ENCODE data around the gene MCEMP1. TPM values are rescaled to one million over a fixed set of nuclear protein-coding genes. Genes with fewer than 3 reads are reported as not detected.
A peak's percentile ranks its signal among the peaks of the same experiment; 100 is the strongest.

The MCEMP1 gene
- polyA plus RNA-seq: 1 to 10 TPM in 1 of 4 donors, under 1 TPM in 3; 0.03 to 1.4 (median 0.48) TPM
- long read RNA-seq, donor 1: 0 reads
- long read RNA-seq, donor 2: 0 reads
- long read RNA-seq, donor 3: 0 reads
- long read RNA-seq, donor 4: 0 reads
- long read RNA-seq, donor 5: 0 reads
- long read RNA-seq, donor 6: 0 reads
- long read RNA-seq, donor 7: 0 reads
- long read RNA-seq, donor 8: 0 reads
- long read RNA-seq, donor 9: 0 reads
- long read RNA-seq, donor 10: 0 reads

GRCh38 chr19:7676854-7677253, at the start of gene MCEMP1:
MCEMP1 (plus strand) TSS chr19:7677090; CDS start chr19:7677121, 31 bp downstream.
- peaks cover 0 to 4% (median 0%) of the 10 kb centered on the region in 3 donors for H3K4me1 ChIP-seq (ENCODE audit: control insufficient read depth in 3 of 3, insufficient read depth in 2 of 3, low read depth in 1 of 3, low read length in 2 of 3)
- FAIRE-seq (no peak), DNase-seq (no peak)
- no peak within 1 kb of the TSS for H3K27ac ChIP-seq (ENCODE audit: low read depth in 1 of 3, low read length in 2 of 3)
- H3K9me3 ChIP-seq (ENCODE audit: control insufficient read depth in 2 of 2, insufficient read depth in 1 of 2, low read depth in 1 of 2, low read length in 1 of 2): peaks cover 0 to 7% of the 10 kb centered on the region in 2 donors
- H3K36me3 ChIP-seq (ENCODE audit: control insufficient read depth in 3 of 3, insufficient read depth in 2 of 3, low read depth in 1 of 3, low read length in 3 of 3): no peaks in the 10 kb centered on the region
- H3K4me3 ChIP-seq (ENCODE audit: low read depth in 1 of 3, low read length in 3 of 3): no peak within 1 kb of the TSS
- WGBS, 3 donors: 35 to 59% (median 43%) methylated on average over 10 of the region's 10 CpGs
- peaks cover 2 to 25% (median 4%) of the 10 kb centered on the region in 3 donors for H3K27me3 ChIP-seq (ENCODE audit: control insufficient read depth in 3 of 3, insufficient read depth in 3 of 3, low read length in 3 of 3)

- WGBS, 3 donors: 92 to 94% (median 92%) methylated on average over 23 to 24 of the region's 24 CpGs
- Histone ChIP-seq H3K36me3 (ENCODE audit: control insufficient read depth in 3 of 3, insufficient read depth in 2 of 3, low read depth in 1 of 3, low read length in 3 of 3) (peaks cover under 1 to 71% (median 12%) of the 10 kb centered on the region in 3 donors), H3K4me3 (ENCODE audit: low read depth in 1 of 3, low read length in 3 of 3) (no peak overlapping the region), H3K4me1 (ENCODE audit: control insufficient read depth in 3 of 3, insufficient read depth in 2 of 3, low read depth in 1 of 3, low read length in 2 of 3) (peaks cover 3 to 10% (median 6%) of the 10 kb centered on the region in 3 donors), H3K27ac (ENCODE audit: low read depth in 1 of 3, low read length in 2 of 3) (no peak overlapping the region), H3K27me3 (ENCODE audit: control insufficient read depth in 3 of 3, insufficient read depth in 3 of 3, low read length in 3 of 3) (no peaks in the 10 kb centered on the region), H3K9me3 (ENCODE audit: control insufficient read depth in 2 of 2, insufficient read depth in 1 of 2, low read depth in 1 of 2, low read length in 1 of 2) (no peaks in the 10 kb centered on the region)
- no peak for DNase-seq
- no peak for FAIRE-seq
These were observed 49.7 kb upstream of the MCEMP1 start for GRCh38 chr19:7627166-7627565.

DNA sequence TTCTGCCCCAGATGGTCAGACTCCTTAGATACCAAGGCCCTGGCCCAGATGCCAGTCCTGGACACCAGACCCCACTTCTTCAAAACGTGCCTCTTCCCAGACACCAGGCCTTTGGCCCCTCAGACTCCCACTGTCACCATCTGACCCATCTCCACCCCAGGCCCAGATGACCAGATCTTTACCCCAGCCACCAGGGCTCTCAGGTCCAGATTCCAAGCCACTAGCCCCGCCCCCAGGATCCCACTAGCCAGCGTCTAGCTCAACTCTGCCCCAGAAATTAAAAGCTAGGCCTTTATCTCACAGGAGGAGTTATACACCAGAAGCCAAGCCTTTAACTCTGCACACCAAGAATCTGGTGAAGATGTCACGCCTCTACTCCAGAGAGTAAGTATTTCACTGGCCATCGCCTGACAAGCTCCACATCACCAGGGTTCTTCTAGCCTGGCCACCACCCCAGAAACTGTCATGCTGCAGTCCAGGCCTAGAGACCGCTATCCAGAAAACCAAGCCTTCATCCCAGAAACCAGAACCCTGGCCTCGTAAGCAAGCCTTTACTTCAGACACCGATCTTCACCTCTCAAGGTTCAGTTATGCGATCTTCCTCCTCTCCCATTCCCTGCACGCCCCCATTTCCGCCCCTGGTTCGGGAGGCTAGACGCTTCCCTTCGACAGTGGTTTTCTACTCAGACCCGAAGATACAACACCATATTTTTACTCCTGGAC, 48.1 kb upstream of the MCEMP1 start:
- Histone ChIP-seq H3K9me3 (ENCODE audit: control insufficient read depth in 2 of 2, insufficient read depth in 1 of 2, low read depth in 1 of 2, low read length in 1 of 2) (no peaks in the 10 kb centered on the region), H3K4me1 (ENCODE audit: control insufficient read depth in 3 of 3, insufficient read depth in 2 of 3, low read depth in 1 of 3, low read length in 2 of 3) (peaks cover 3 to 10% (median 6%) of the 10 kb centered on the region in 3 donors), H3K27ac (ENCODE audit: low read depth in 1 of 3, low read length in 2 of 3) (peak overlapping the region; percentile 34 to 83 (median 35)), H3K27me3 (ENCODE audit: control insufficient read depth in 3 of 3, insufficient read depth in 3 of 3, low read length in 3 of 3) (no peaks in the 10 kb centered on the region), H3K36me3 (ENCODE audit: control insufficient read depth in 3 of 3, insufficient read depth in 2 of 3, low read depth in 1 of 3, low read length in 3 of 3) (peaks cover 0 to 66% (median 4%) of the 10 kb centered on the region in 3 donors), H3K4me3 (ENCODE audit: low read depth in 1 of 3, low read length in 3 of 3) (peak overlapping the region; percentile 81 to 97 (median 83))
- DNase-seq: no peak
- FAIRE-seq: no peak
- 3 to 5% (median 5%) methylated on average over 15 of the region's 15 CpGs for WGBS, 3 donors

- peak; percentile 96 for FAIRE-seq
- Histone ChIP-seq H3K27me3 (ENCODE audit: control insufficient read depth in 3 of 3, insufficient read depth in 3 of 3, low read length in 3 of 3) (no peaks in the 10 kb centered on the region), H3K4me3 (ENCODE audit: low read depth in 1 of 3, low read length in 3 of 3) (peak within 1 kb of the TSS; percentile 81 to 97 (median 83)), H3K4me1 (ENCODE audit: control insufficient read depth in 3 of 3, insufficient read depth in 2 of 3, low read depth in 1 of 3, low read length in 2 of 3) (peaks cover 3 to 10% (median 6%) of the 10 kb centered on the region in 3 donors), H3K9me3 (ENCODE audit: control insufficient read depth in 2 of 2, insufficient read depth in 1 of 2, low read depth in 1 of 2, low read length in 1 of 2) (no peaks in the 10 kb centered on the region), H3K36me3 (ENCODE audit: control insufficient read depth in 3 of 3, insufficient read depth in 2 of 3, low read depth in 1 of 3, low read length in 3 of 3) (peaks cover 0 to 58% (median 0%) of the 10 kb centered on the region in 3 donors), H3K27ac (ENCODE audit: low read depth in 1 of 3, low read length in 2 of 3) (peak within 1 kb of the TSS; percentile 35 to 88 (median 67))
- peak; percentile 98 to 99 for DNase-seq
- 0 to 1% (median 0%) methylated on average over 40 of the region's 40 CpGs for WGBS, 3 donors
These were observed 47.4 kb upstream of the MCEMP1 start, which contains the start of the genes PET100 and XAB2 for GRCh38 chr19:7629347-7630054. PET100 (plus strand) TSS chr19:7629793; CDS start chr19:7629834, 41 bp downstream. XAB2 (minus strand) TSS chr19:7629545; CDS start chr19:7629527, 18 bp downstream.

DNA sequence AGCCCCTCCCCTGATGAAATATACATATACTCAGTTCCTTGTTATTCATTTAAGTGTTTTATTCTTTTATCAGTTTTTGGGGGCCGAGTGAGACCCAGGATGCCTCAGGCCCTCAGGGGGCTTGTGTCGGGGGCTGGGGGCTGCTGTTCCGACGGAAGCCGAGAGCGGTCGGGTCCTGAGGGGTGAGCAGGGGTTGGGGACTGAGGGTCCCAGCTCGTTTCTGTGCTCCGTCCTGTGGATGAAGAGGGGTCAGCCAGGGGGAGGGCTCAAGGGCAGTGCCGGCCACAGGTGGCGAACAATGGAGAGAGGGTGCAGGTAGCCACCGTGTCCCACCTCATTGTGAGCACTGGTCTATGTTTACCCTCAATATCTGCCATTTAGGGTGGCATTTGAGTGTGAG, 45.3 kb upstream of the MCEMP1 start:
- DNase-seq: no peak
- H3K27me3 ChIP-seq (ENCODE audit: control insufficient read depth in 3 of 3, insufficient read depth in 3 of 3, low read length in 3 of 3): peaks cover 0 to 7% (median 0%) of the 10 kb centered on the region in 3 donors
- H3K36me3 ChIP-seq (ENCODE audit: control insufficient read depth in 3 of 3, insufficient read depth in 2 of 3, low read depth in 1 of 3, low read length in 3 of 3): peaks cover 0 to 38% (median 0%) of the 10 kb centered on the region in 3 donors
- WGBS, 3 donors: 89 to 91% (median 91%) methylated on average over 12 of the region's 12 CpGs
- no peaks in the 10 kb centered on the region for H3K9me3 ChIP-seq (ENCODE audit: control insufficient read depth in 2 of 2, insufficient read depth in 1 of 2, low read depth in 1 of 2, low read length in 1 of 2)
- H3K4me3 ChIP-seq (ENCODE audit: low read depth in 1 of 3, low read length in 3 of 3): no peak overlapping the region
- peaks cover 3 to 11% (median 6%) of the 10 kb centered on the region in 3 donors for H3K4me1 ChIP-seq (ENCODE audit: control insufficient read depth in 3 of 3, insufficient read depth in 2 of 3, low read depth in 1 of 3, low read length in 2 of 3)
- FAIRE-seq: no peak
- no peak overlapping the region for H3K27ac ChIP-seq (ENCODE audit: low read depth in 1 of 3, low read length in 2 of 3)

DNA sequence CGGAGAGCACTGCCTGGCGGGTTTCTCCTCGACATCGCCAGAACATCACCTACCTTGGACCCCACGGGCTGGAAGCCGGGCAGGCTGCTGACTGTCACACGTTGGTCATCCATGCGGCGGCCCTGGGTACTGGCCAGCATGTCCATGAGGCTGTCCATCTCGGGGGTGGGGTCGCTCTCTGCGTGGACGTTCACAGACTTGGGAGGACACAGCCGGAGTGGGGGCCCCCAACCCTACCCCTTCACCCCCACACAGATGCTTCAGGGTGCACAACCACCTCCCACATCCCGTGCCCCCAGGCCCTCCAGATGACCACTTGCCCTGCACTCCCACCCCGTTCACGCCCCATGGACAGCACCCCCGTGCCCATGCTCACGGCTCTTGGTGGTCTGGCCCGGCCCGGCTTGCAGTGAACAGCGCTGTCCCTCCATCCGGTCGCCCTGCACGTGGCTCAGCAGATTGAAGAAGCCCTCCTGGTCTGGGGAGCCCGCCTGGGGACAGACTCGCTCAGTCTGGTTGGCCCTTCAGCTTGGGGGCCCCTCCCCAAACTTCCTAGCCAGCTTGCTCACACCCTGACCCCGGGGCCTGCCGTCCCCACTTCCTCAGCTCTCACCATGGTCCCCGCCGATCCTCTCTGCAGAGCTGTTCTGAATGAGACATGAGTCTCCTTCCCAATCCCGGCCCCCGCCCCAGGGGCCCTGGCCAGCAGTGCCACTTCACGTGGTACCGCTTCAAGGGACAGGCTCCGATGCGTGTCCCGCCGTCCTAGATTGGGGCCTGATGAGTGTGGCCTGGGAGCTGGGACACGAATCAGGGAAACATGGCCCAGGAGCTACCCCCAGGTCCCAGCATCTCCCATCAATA, 44.3 kb upstream of the MCEMP1 start:
- Histone ChIP-seq H3K36me3 (ENCODE audit: control insufficient read depth in 3 of 3, insufficient read depth in 2 of 3, low read depth in 1 of 3, low read length in 3 of 3) (peaks cover 0 to 28% (median 0%) of the 10 kb centered on the region in 3 donors), H3K4me1 (ENCODE audit: control insufficient read depth in 3 of 3, insufficient read depth in 2 of 3, low read depth in 1 of 3, low read length in 2 of 3) (peaks cover 3 to 13% (median 6%) of the 10 kb centered on the region in 3 donors), H3K9me3 (ENCODE audit: control insufficient read depth in 2 of 2, insufficient read depth in 1 of 2, low read depth in 1 of 2, low read length in 1 of 2) (no peaks in the 10 kb centered on the region), H3K4me3 (ENCODE audit: low read depth in 1 of 3, low read length in 3 of 3) (no peak overlapping the region), H3K27me3 (ENCODE audit: control insufficient read depth in 3 of 3, insufficient read depth in 3 of 3, low read length in 3 of 3) (peaks cover 0 to 7% (median 0%) of the 10 kb centered on the region in 3 donors), H3K27ac (ENCODE audit: low read depth in 1 of 3, low read length in 2 of 3) (no peak overlapping the region)
- DNase-seq: no peak
- WGBS, 3 donors: 90 to 94% (median 93%) methylated on average over 39 to 40 of the region's 40 CpGs
- no peak for FAIRE-seq

DNA sequence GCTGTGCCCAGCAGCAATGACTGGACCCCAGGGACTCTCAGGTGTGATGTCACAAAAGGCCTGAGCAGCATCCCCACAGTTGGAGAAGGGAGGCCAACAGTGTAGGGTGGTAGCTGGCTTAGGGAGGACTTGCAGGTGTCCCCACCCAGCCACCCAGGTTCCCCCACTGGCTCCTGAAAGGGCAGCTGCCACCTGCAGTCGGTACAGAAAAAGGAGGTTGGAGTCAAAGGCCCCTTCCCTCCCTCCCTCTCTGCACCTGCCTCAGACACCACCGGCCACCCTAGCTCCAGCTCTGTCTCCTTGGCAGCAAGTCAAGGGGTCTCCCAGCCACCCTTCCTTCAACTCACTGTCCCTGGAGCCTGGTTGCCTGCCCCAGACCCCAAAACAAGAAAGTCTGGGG, 43.2 kb upstream of the MCEMP1 start, which contains the start of gene PCP2:
Gene PCP2 (minus strand): TSS at position 22 of the 400 bp plus-strand sequence. CDS start 262 bp downstream, outside the sequence.
- H3K4me1 ChIP-seq (ENCODE audit: control insufficient read depth in 3 of 3, insufficient read depth in 2 of 3, low read depth in 1 of 3, low read length in 2 of 3): peaks cover 0 to 12% (median 0%) of the 10 kb centered on the region in 3 donors
- no peak for DNase-seq
- WGBS, 3 donors: 22 to 36% (median 29%) methylated on average over 1 to 2 of the region's 2 CpGs
- H3K27ac ChIP-seq (ENCODE audit: low read depth in 1 of 3, low read length in 2 of 3): no peak within 1 kb of the TSS
- peaks cover 0 to 24% (median 0%) of the 10 kb centered on the region in 3 donors for H3K36me3 ChIP-seq (ENCODE audit: control insufficient read depth in 3 of 3, insufficient read depth in 2 of 3, low read depth in 1 of 3, low read length in 3 of 3)
- H3K27me3 ChIP-seq (ENCODE audit: control insufficient read depth in 3 of 3, insufficient read depth in 3 of 3, low read length in 3 of 3): peaks cover 0 to 7% (median 0%) of the 10 kb centered on the region in 3 donors
- FAIRE-seq: no peak
- H3K4me3 ChIP-seq (ENCODE audit: low read depth in 1 of 3, low read length in 3 of 3): no peak within 1 kb of the TSS
- no peaks in the 10 kb centered on the region for H3K9me3 ChIP-seq (ENCODE audit: control insufficient read depth in 2 of 2, insufficient read depth in 1 of 2, low read depth in 1 of 2, low read length in 1 of 2)
